Measurements from ENCODE around the gene PAQR5.

PAQR5 gene

GRCh38 chr15:69391046-69391757 lies 92.5 kb downstream of the PAQR5 start:
- H3K9me3 ChIP-seq (ENCODE audit: insufficient read depth, low read length), result no peaks in the 10 kb centered on the region

GRCh38 chr15:69392352-69392751 lies 93.6 kb downstream of the PAQR5 start:
- Histone ChIP-seq H3K9ac (ENCODE audit: low read length) (no peak overlapping the region), H4K20me1 (ENCODE audit: low read depth, low read length) (no peaks in the 10 kb centered on the region), H3F3A (ENCODE audit: insufficient read depth) (no peaks in the 10 kb centered on the region), H3K36me3 (ENCODE audit: low read length) (no peaks in the 10 kb centered on the region), H3K4me2 (ENCODE audit: low read depth, low read length, poor library complexity, severe bottlenecking) (no peak overlapping the region), H3K9me3 (ENCODE audit: insufficient read depth, low read length) (no peaks in the 10 kb centered on the region), H2AFZ (ENCODE audit: low read depth, low read length, severe bottlenecking) (no peak overlapping the region), H3K9me2 (replicated peaks; ENCODE audit: insufficient read depth, low read length) (no peaks in the 10 kb centered on the region), H3K27me3 (ENCODE audit: low read length) (no peaks in the 10 kb centered on the region), H3K4me3 (ENCODE audit: insufficient read depth, low read length, poor library complexity, severe bottlenecking) (no peak overlapping the region), H3K27ac (ENCODE audit: low read depth, low read length) (no peak overlapping the region), H3K79me2 (ENCODE audit: insufficient read depth, low read length) (no peaks in the 10 kb centered on the region)
- TF ChIP-seq EZH2phosphoT487 (conservative IDR thresholded peaks at IDR 0.05; ENCODE audit: low read length) (no peak), CTCF (IDR thresholded peaks at IDR 0.05; ENCODE audit: insufficient read depth, low read length, poor library complexity, severe bottlenecking) (no peak)

More at GRCh38 chr15:69391046-69391757, 92.5 kb downstream of the PAQR5 start:
- no peaks in the 10 kb centered on the region for H4K20me1 ChIP-seq (ENCODE audit: low read depth, low read length)
- H3K4me3 ChIP-seq (ENCODE audit: insufficient read depth, low read length, poor library complexity, severe bottlenecking), result no peak overlapping the region
- H3K27ac ChIP-seq (ENCODE audit: low read depth, low read length), result no peak overlapping the region
- H3K36me3 ChIP-seq (ENCODE audit: low read length), result no peaks in the 10 kb centered on the region
- no peak overlapping the region for H3K4me2 ChIP-seq (ENCODE audit: low read depth, low read length, poor library complexity, severe bottlenecking)
- H3F3A ChIP-seq (ENCODE audit: insufficient read depth), result no peaks in the 10 kb centered on the region
- no peak overlapping the region for H2AFZ ChIP-seq (ENCODE audit: low read depth, low read length, severe bottlenecking)
- no peaks in the 10 kb centered on the region for H3K79me2 ChIP-seq (ENCODE audit: insufficient read depth, low read length)
- no peaks in the 10 kb centered on the region for H3K9me2 ChIP-seq (replicated peaks; ENCODE audit: insufficient read depth, low read length)
- H3K27me3 ChIP-seq (ENCODE audit: low read length), result no peaks in the 10 kb centered on the region
- H3K9ac ChIP-seq (ENCODE audit: low read length), result no peak overlapping the region
- TF ChIP-seq EZH2phosphoT487 (conservative IDR thresholded peaks at IDR 0.05; ENCODE audit: low read length), result no peak
- no peak for TF ChIP-seq CTCF (IDR thresholded peaks at IDR 0.05; ENCODE audit: insufficient read depth, low read length, poor library complexity, severe bottlenecking)

- H2AFZ ChIP-seq (ENCODE audit: low read depth, low read length, severe bottlenecking), result no peak overlapping the region
- H3K4me3 ChIP-seq (ENCODE audit: insufficient read depth, low read length, poor library complexity, severe bottlenecking), result no peak overlapping the region
- H3K36me3 ChIP-seq (ENCODE audit: low read length), result no peaks in the 10 kb centered on the region
- H3K27me3 ChIP-seq (ENCODE audit: low read length), result no peaks in the 10 kb centered on the region
- H4K20me1 ChIP-seq (ENCODE audit: low read depth, low read length), result no peaks in the 10 kb centered on the region
- no peak overlapping the region for H3K4me2 ChIP-seq (ENCODE audit: low read depth, low read length, poor library complexity, severe bottlenecking)
- H3K9me3 ChIP-seq (ENCODE audit: insufficient read depth, low read length), result no peaks in the 10 kb centered on the region
- TF ChIP-seq EZH2phosphoT487 (conservative IDR thresholded peaks at IDR 0.05; ENCODE audit: low read length) (no peak), CTCF (IDR thresholded peaks at IDR 0.05; ENCODE audit: insufficient read depth, low read length, poor library complexity, severe bottlenecking) (no peak)
- H3K9me2 ChIP-seq (replicated peaks; ENCODE audit: insufficient read depth, low read length), result no peaks in the 10 kb centered on the region
- no peaks in the 10 kb centered on the region for H3K79me2 ChIP-seq (ENCODE audit: insufficient read depth, low read length)
- H3F3A ChIP-seq (ENCODE audit: insufficient read depth), result no peaks in the 10 kb centered on the region
- no peak overlapping the region for H3K9ac ChIP-seq (ENCODE audit: low read length)
- H3K27ac ChIP-seq (ENCODE audit: low read depth, low read length), result no peak overlapping the region
Measured at GRCh38 chr15:69393831-69394491, 95.2 kb downstream of the PAQR5 start.
